ENCODE results near the gene PGBD5.

PGBD5 gene

DNA sequence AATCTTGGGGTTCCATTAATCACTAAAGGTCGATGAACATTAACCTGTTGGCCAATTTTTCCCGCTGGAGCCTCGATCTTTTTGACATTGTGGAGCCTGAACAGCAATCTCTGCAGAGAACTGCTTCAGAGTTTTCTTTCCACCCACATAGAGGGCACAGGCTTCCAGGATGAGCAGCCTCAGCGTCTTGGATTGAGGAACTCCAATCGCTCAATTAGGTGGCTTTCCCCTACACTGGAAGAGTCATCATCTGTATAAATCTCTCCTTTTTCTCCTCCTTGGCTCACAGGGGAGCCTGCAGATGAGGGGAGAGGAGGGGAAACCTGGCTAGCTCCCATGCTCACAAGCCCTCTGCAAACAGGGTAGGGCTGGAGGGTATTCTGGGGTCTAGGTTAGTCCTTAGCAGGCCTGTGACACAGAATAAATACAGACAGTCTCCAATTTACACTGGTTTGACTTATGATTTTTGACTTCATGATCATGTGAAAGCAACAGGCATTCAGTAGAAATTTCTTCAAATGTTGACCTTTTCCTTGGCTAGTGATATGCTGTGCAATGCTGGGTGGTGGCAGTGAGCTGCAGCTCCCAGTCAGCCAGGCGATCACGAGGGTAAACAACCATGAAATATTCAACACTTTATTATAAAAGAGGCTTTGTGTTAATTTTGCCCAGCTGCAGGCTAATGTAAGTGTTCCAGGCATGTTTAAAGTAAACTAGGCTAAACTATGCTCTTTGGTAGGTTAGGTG lies 80.8 kb downstream of the PGBD5 start:
- no peak for DNase-seq

GRCh38 chr1:230342699-230343098 lies 83.4 kb downstream of the PGBD5 start:
- no peak for DNase-seq

DNA sequence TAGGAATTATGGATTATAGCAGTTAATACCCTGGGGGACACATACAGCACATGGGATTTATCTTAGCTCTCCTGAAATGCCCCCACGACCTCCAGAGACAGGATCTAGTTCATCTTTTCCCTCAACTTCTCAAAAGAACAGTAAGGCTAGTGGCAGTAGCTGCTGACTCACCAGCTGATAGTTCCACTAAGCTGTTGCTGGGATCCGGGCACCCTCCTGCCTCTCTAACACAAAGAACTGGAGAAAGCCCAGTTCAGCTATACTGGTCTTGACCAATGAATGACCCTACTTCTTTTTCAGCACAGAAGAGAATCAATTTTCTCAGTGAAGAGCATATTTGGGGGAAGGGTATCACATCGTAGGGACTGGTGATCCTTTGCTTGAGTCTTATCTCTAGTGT lies 84.1 kb downstream of the PGBD5 start:
- DNase-seq, result no peak

DNA sequence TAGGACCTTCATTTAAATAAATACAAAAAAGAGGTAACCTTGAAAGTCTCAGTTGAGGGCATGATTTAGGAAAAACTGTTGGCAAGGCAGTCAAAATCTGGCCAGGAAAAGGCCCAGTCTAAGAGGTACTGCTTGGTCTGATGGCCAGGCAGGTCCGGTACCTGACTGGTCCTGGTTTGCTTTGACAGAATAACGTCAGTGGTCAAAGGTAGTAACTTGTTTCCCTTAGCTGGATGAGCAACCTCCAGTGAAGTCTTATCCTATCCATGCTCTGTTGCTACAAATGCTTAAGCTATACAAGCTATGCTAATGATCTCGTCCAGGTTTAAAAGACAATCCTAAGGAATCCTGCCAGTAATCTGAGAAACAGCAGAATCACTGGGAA lies 85.0 kb downstream of the PGBD5 start:
- no peak for DNase-seq

DNA sequence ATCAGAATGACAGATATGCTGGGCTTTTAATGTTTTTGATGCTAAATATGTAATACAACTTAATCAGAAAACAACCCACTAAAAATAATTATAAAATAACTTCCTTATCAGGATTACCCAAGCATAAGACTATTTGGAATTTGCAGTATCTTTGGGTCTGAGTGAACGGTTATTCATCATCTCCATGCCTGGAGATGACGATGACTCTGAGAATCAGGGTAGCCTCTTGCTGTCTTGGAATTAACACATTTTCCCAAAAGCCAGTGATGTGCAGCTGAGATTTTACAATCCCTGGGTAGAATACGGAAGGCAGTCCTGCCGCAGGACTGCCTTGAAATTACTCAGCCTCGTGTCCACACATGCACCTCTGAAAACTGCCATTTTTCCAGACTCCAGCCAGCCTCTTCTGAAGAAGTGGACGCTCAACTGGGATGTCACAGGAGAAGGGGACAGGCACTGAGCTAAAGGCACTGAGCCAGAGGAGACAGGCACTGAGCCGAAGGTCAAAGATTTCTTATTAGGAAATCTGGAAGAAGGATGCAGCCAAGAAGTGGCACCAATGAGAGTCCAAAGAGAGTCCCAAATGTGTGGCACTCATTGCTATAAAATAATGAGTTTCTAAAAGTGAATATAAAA lies 85.5 kb downstream of the PGBD5 start:
- DNase-seq, result no peak

DNA sequence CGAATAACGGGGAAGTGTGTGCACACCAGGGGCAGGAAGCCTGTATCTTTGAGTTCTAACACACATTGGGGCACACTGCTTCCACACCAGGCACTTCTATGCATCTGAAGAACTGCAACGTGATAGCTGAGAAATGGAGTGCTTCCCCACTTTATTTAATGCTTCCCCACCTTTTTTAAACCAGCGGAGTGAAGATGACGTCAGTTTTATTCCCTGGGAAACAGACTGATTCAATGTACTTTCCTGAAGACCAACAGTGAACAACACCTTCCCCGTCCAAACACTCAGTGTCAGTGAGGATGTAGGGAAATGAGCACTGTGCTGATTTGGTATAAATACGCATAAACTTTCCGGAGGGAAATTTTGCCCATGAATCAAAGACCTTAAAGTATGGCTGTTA lies 87.1 kb downstream of the PGBD5 start:
- no peak for DNase-seq

DNA sequence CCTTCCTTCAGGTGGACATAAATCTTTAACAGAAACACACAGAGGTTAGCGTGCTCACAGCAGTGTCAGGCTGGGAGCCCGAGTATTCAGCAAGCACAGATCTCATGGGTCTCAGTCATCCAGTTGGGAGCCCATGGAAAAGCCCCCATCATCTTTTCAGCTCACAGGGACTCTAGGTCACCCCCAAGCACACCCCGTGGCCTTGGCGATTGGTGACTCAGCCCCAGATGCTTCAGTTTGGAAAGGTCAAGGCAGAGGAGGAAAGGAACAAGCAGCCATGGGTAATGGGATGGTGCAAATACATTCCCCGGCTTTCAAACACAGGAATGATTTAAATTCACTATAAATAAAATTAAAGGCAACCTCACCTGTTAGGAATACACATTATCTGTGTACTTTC lies 88.9 kb downstream of the PGBD5 start:
- no peak for DNase-seq

GRCh38 chr1:230335861-230336522 lies 90.1 kb downstream of the PGBD5 start:
- no peak for DNase-seq

- DNase-seq, result no peak
These were observed 91.7 kb downstream of the PGBD5 start for GRCh38 chr1:230334447-230334837.

DNA sequence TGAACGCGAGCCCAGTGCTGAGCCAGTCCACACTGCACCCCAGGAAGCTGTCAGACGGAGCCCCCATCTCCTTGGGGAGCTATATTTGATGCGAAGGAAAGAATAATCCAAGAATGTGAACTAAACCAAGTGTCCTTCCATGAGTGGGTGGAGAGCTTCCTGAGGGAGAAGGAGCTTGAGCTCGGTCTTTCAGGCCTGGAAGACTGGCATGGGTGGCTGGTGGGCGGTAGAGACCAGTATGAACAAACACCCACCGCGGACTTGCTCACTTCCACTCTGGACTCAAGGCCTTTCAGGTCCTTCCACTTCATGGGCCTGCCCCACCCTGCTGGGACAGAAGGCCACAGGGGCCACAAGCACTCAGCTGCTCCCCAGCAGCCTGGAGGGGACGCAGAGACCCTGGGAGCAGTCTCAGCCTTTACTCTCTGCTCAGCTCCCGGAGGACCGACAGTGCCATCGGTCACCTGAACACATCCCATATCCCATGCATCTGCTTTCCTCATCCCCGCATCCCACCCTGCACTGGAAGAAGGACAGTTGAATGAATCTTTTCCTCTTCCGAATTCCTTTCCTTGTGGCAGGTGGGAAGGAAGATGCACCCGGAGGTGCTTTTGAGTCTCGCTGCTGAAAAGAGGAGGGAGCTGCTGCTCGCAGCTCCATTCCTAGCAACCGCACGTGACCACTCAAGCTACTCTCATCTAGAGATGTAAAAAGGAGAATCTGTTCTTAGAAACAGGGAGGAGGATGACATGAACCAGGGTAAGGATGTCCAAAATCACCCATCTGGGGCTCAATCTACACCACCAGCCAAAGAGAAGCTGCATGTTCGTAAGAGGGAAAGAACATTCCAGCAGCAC lies 92.3 kb downstream of the PGBD5 start:
- DNase-seq, result no peak

- DNase-seq, result no peak
These were observed 93.5 kb downstream of the PGBD5 start for GRCh38 chr1:230332575-230333066.

GRCh38 chr1:230332061-230332460 lies 94.1 kb downstream of the PGBD5 start:
- DNase-seq, result no peak

- DNase-seq, result no peak
These were observed 96.0 kb downstream of the PGBD5 start for GRCh38 chr1:230330157-230330556.

DNA sequence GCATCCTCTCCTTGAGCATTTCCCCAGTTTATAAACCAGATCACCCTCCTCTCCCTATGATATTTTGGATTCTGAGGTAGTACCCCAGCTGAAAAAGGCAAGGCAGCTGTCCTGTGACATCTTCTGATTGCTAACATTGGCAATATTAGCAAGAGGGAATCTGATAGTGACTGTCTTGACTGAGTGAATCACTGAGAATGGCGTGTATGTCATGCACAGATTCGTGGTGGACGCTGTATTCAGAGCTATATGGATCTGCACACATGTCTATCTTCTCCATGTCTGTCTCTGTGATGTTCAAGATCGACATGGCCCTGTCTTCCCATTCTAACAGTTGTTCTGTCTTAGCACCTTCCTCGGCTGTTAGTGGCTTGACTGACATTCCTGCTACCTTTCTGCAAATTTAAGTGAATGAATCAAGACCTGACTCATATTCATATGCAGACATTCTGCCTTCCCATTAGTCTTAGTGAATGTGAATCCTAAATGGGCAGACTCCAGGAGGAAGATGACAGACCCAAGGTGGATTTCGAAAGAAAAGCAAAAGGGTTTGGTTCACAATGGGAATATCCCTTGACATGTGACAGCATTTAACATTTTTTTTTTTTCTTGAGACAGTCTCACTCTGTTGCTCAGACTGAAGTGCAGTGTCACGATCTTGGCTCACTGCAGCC lies 97.7 kb downstream of the PGBD5 start:
- DNase-seq, result peak; percentile 4

DNA sequence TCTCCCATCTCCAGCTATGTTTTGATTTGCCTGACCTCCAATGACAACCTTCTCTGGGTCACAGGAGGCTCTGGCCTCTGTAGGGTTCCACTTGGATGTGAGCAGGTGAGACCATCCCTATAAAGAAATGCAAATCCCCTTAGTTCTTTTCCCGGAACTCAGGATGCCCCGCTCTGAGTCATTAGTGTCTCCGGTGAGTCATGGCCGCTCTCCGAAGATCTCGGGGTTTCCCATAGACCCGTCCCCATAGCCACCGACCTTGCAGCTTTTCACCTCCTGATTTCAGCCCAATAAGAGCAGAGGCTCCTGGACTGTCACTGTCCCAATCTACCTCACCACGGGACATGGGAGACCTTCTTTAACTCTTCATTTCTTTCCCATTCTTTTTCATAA lies 98.2 kb downstream of the PGBD5 start:
- no peak for DNase-seq

- DNase-seq, result no peak
These were observed 98.9 kb downstream of the PGBD5 start for GRCh38 chr1:230326971-230327891.

GRCh38 chr1:230323686-230324085 lies 102.4 kb downstream of the PGBD5 start:
- DNase-seq, result no peak

- no peak for DNase-seq
These were observed 103.1 kb downstream of the PGBD5 start for GRCh38 chr1:230322967-230323547.

- no peak for DNase-seq
These were observed 103.7 kb downstream of the PGBD5 start for GRCh38 chr1:230322421-230322756.

DNA sequence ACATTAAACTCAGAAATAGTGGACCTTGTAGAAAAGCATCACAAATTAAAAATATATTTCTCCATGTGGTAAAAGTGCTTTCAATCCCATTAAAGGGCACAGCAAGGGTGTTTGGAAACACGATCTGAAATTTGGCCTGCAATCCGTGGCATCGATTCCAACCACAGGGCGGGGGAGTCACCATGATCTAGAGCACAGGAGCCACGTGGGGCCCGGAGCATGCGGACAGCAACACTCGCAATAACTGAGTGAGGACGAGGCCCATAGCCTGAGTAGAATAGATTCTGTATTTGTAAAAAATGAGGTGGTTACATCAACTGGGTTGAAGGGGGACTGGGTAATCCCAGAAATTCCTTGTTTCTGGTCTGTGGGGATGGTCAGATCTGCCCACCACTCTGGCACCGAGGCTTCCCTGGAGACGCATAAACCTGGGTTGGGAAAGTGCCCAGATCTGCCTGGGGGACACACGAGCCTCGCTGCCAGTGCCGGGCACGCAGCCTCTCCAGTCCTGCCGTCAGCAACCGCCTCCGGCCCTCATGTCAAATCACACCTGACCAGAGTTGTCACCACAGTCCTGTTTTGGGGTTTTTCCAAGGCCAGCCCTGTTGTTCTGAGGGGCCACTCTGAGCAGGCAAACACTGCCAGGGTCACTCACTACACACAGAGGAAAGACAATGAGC lies 104.3 kb downstream of the PGBD5 start:
- no peak for DNase-seq

DNA sequence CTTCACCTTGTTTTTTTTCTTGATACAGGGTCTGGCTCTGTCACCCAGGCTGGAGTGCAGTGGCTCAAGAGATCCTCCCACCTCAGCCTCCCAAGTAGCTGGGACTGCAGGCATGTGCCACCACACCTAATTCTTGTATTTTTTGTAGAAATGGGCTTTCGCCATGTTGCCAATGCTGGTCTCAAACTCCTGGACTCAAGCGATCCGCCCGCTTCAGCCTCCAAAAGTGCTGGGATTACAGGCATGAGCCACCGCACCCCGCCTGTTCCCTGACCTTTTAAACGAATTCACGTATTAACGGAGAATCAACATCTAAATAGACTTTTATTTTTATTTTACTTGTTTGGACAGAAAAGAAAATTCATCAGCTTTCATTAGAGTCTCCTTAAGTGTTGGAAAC lies 104.8 kb downstream of the PGBD5 start:
- DNase-seq, result no peak
